HCT116 (cell line): Measurements from ENCODE around the gene PDCD2. TPM values are rescaled to one million over a fixed set of nuclear protein-coding genes. Genes with fewer than 3 reads are reported as not detected.

Experiments
- ATAC-seq: fragments of 200-7000 bp; cut with Tn5 transposase; 2 replicates; pipeline ENCODE4 v1.9.1; 2020; ENCODE audit warnings: mild to moderate bottlenecking, moderate library complexity
- BruUV-seq: library from RNA; stranded (reverse); fragments of 400-500 nt; replicated peaks from 2 replicates; lab custom pipeline; 2021; lab: Mats Ljungman, UMichigan
- CTCF ChIA-PET: fragments of 300-600 bp; sonication (Branson Sonifier 250); formaldehyde crosslinking; loops from one replicate; lab custom pipeline; 2021; ENCODE audit warnings: antibody characterized with exemption; lab: Charles Lee
- POLR2A ChIA-PET: fragments of 300-600, 350-600 bp; sonication (Branson Sonifier 250); formaldehyde crosslinking; loops from one replicate; lab custom pipeline; 2021; ENCODE audit warnings: antibody characterized with exemption; lab: Charles Lee
- RAD21 ChIA-PET, 2 experiments: fragments of 300-600 bp; sonication (Branson Sonifier 250); formaldehyde crosslinking; loops; one replicate each; lab custom pipeline; 2023; ENCODE audit warnings: low total read pairs in 2 of 2; ENCODE audit not compliant: uncharacterized antibody in 2 of 2, unreplicated experiment in 2 of 2, low non-redundant PET in 1 of 2; lab: Charles Lee
- DNase-seq: peaks from one replicate; pipeline ENCODE4 v3.0.0-alpha.2; 2010; ENCODE audit warnings: low read depth, low spot score
- H2AFZ ChIP-seq: fragments of 200-600 bp; shearing (Covaris generic), sonication (generic); 2 replicates; pipeline ENCODE4 v1.6.1; 2017; ENCODE audit warnings: low read depth, mixed run types, mixed read lengths, antibody characterized with exemption, low read length; ENCODE audit not compliant: poor library complexity, severe bottlenecking
- H3K27ac ChIP-seq: 2 replicates; pipeline ENCODE4 v1.5.1; 2012; ENCODE audit warnings: low read depth, low read length
- H3K27me3 ChIP-seq: fragments of 200-600 bp; sonication (generic); 2 replicates; pipeline ENCODE4 v1.6.1; 2016; ENCODE audit warnings: mixed run types, low read length, mixed read lengths; ENCODE audit not compliant: insufficient read depth
- H3K36me3 ChIP-seq, 2 experiments: fragments of 200-500 bp in 1 of 2; fragments of 200-600 bp in 1 of 2; sonication (Bioruptor generic) in 1 of 2; sonication (generic) in 1 of 2; 2 replicates each; pipeline versions ENCODE4 v1.5.1 to v1.6.1; 2014 to 2016; ENCODE audit warnings: low read length in 2 of 2, inconsistent platforms in 1 of 2, mixed read lengths in 1 of 2, mixed run types in 1 of 2; ENCODE audit not compliant: insufficient read depth in 2 of 2, control insufficient read depth in 1 of 2
- H3K4me1 ChIP-seq, 2 experiments: fragments of 200-600 bp in 1 of 2; sonication (generic) in 1 of 2; 2 replicates each; pipeline versions ENCODE4 v1.5.1 to v1.6.1; 2012 to 2017; ENCODE audit warnings: low read length in 2 of 2, inconsistent platforms in 1 of 2, mild to moderate bottlenecking in 1 of 2, mixed read lengths in 1 of 2, mixed run types in 1 of 2, moderate library complexity in 1 of 2; ENCODE audit not compliant: insufficient read depth in 2 of 2, control insufficient read depth in 1 of 2
- H3K4me2 ChIP-seq: fragments of 200-600 bp; sonication (generic); 2 replicates; pipeline ENCODE4 v1.6.1; 2017; ENCODE audit warnings: mixed run types, low read length, mixed read lengths
- H3K4me3 ChIP-seq, 2 experiments: fragments of 200-600 bp in 1 of 2; sonication (generic) in 1 of 2; replicated peaks in 1 of 2; 2 replicates each; pipeline ENCODE4 v1.5.1; 2011 to 2016; ENCODE audit warnings: low read length in 2 of 2, control low read depth in 1 of 2, low read depth in 1 of 2, mild to moderate bottlenecking in 1 of 2, mixed read lengths in 1 of 2, mixed run types in 1 of 2
- H3K79me2 ChIP-seq: fragments of 200-600 bp; sonication (generic); 2 replicates; pipeline ENCODE4 v1.6.1; 2017; ENCODE audit warnings: mild to moderate bottlenecking, mixed run types, low read length, moderate library complexity, mixed read lengths; ENCODE audit not compliant: insufficient read depth
- H3K9ac ChIP-seq: fragments of 200-600 bp; sonication (generic); 2 replicates; pipeline ENCODE4 v1.6.1; 2016; ENCODE audit warnings: low read length, mixed read lengths
- H3K9me2 ChIP-seq: fragments of 200-600 bp; sonication (generic), shearing (Covaris generic); 2 replicates; pipeline ENCODE4 v1.6.1; 2017; ENCODE audit warnings: mixed run types, mild to moderate bottlenecking, moderate library complexity; ENCODE audit not compliant: insufficient read depth
- H3K9me3 ChIP-seq, 2 experiments: fragments of 200-500 bp in 1 of 2; fragments of 200-600 bp in 1 of 2; sonication (Bioruptor generic) in 1 of 2; sonication (generic) in 1 of 2; 2 replicates each; pipeline ENCODE4 v1.6.1; 2014 to 2017; ENCODE audit warnings: low read length in 2 of 2, mixed read lengths in 2 of 2, inconsistent platforms in 1 of 2, low read depth in 1 of 2, mild to moderate bottlenecking in 1 of 2, mixed run types in 1 of 2, moderate library complexity in 1 of 2; ENCODE audit not compliant: control insufficient read depth in 1 of 2, insufficient read depth in 1 of 2
- H4K20me1 ChIP-seq: fragments of 200-600 bp; sonication (generic), shearing (Covaris generic); 2 replicates; pipeline ENCODE4 v1.6.1; 2017; ENCODE audit warnings: mixed run types, mild to moderate bottlenecking, moderate library complexity; ENCODE audit not compliant: insufficient read depth
- CBX3 ChIP-seq: IDR thresholded peaks from 2 replicates; pipeline ENCODE4 v1.6.1; 2012; ENCODE audit warnings: low read depth
- EGR1 ChIP-seq: IDR thresholded peaks from 2 replicates; pipeline ENCODE4 v1.6.1; 2012; ENCODE audit warnings: low read depth
- EZH2phosphoT487 ChIP-seq: fragments of 200-600 bp; IDR thresholded peaks from 2 replicates; pipeline ENCODE4 v1.6.1; 2018; ENCODE audit warnings: antibody characterized with exemption, borderline replicate concordance
- POLR2A ChIP-seq: IDR thresholded peaks from 2 replicates; pipeline ENCODE4 v1.7.0; 2011; ENCODE audit warnings: borderline replicate concordance; ENCODE audit not compliant: insufficient read depth, insufficient read length; ENCODE audit errors: extremely low read depth
- SP1 ChIP-seq: IDR thresholded peaks from 2 replicates; pipeline ENCODE4 v1.6.1; 2012; ENCODE audit warnings: low read depth
- intact Hi-C: fragments of 100-400 bp; cut with micrococcal nuclease; formaldehyde crosslinking; loops from 2 replicates; pipeline ENCODE4 v1.10.0; 2022
- total RNA-seq: library from RNA; stranded (reverse); gene quantifications from one replicate; pipeline ENCODE4 v1.2.1, GENCODE V29; 2021; ENCODE audit not compliant: unreplicated experiment
- TF ChIP-seq, protein P1 (sequence below), 3 experiments: fragments of 200-600 bp in 1 of 3; sonication (generic) in 1 of 3; IDR thresholded peaks in 2 of 3; conservative IDR thresholded peaks in 1 of 3; 2 replicates each; pipeline ENCODE4 v1.5.1; 2012 to 2017; ENCODE audit warnings: low read depth in 2 of 3, low read length in 2 of 3, antibody characterized with exemption in 1 of 3, borderline replicate concordance in 1 of 3, control low read depth in 1 of 3, mild to moderate bottlenecking in 1 of 3, mixed read lengths in 1 of 3, mixed run types in 1 of 3, moderate library complexity in 1 of 3; ENCODE audit not compliant: insufficient read depth in 1 of 3
- TF ChIP-seq, protein P2 (sequence below): IDR thresholded peaks from 2 replicates; pipeline ENCODE4 v1.6.1; 2011; ENCODE audit warnings: mild to moderate bottlenecking, low read length, moderate library complexity; ENCODE audit not compliant: insufficient replicate concordance; ENCODE audit errors: extremely low read depth

The PDCD2 gene
- total RNA-seq, 1 experiment from 2014 or later: 127 TPM

DNA sequence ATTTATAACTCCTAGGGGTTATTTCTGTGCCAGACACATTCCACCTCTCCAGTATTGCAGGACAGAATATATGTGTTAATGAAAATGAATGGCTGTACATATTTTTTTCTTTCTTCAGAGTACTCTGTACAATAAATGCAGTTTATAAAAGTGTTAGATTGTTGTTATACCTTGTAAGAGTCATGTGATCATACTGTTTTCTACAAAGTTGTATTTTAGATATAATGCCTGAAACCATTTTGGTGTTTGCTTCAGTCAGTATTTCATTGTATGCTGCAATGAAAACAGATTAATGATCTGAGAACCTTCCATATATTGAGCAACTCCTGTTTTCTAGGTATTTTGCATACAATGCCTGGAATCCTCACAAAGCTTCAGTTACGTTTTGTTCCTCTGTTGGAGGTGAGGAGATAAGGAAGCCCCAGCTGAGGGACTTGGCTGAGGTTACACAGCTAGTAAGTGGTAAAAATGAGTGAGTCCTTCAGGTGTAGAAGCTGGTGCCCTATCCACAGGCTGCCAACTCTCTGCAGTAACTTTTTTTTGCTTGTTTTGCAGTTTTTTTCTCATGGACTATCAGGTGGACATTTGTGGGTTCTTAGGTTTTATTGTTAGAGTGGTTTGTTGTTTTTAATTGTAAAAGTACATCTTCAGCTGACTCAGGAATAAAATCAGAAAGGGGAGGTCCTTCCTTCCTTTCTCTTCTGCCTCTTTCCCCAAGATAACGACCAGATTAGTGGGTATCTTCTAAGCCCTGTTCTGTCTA lies 11.6 kb downstream of the PDCD2 start:
- no peaks in the 10 kb centered on the region for H3K79me2 ChIP-seq
- no peaks in the 10 kb centered on the region for H3K9me2 ChIP-seq
- POLR2A ChIA-PET: no interaction called here
- RAD21 ChIA-PET: interaction anchor here in 1 of 2 experiments (0.6 kb wide), 1 partner anchor 24 kb away, joined by 3 read pairs; no protein-coding TSS in a partner anchor
- H3K27ac ChIP-seq: no peak overlapping the region
- TF ChIP-seq EZH2phosphoT487: no peak
- no peaks in the 10 kb centered on the region for H4K20me1 ChIP-seq
- no peaks in the 10 kb centered on the region for H3K27me3 ChIP-seq
- intact Hi-C loops: no loop called here
- H2AFZ ChIP-seq: no peak overlapping the region
- no peaks in the 10 kb centered on the region for H3K9me3 ChIP-seq
- H3K4me1 ChIP-seq: no peaks in the 10 kb centered on the region
- CTCF ChIA-PET: no interaction called here
- ATAC-seq: no peak
- no peak overlapping the region for H3K4me2 ChIP-seq
- no peak overlapping the region for H3K9ac ChIP-seq
- BruUV-seq: no TSS peak
- H3K4me3 ChIP-seq: no peak overlapping the region
- DNase-seq: no peak
- peaks cover 31 to 40% of the 10 kb centered on the region in 2 experiments; a peak in 3 of 4 replicates for H3K36me3 ChIP-seq

- H3K9ac ChIP-seq: no peak overlapping the region
- no peak overlapping the region for H3K4me2 ChIP-seq
- no peak for DNase-seq
- H3K9me2 ChIP-seq: no peaks in the 10 kb centered on the region
- H3K27me3 ChIP-seq: no peaks in the 10 kb centered on the region
- no peak overlapping the region for H2AFZ ChIP-seq
- BruUV-seq: no TSS peak
- TF ChIP-seq EZH2phosphoT487 (no peak), SP1 (no peak), EGR1 (no peak), POLR2A (no peak), CBX3 (no peak)
- TF ChIP-seq, protein P1, sequence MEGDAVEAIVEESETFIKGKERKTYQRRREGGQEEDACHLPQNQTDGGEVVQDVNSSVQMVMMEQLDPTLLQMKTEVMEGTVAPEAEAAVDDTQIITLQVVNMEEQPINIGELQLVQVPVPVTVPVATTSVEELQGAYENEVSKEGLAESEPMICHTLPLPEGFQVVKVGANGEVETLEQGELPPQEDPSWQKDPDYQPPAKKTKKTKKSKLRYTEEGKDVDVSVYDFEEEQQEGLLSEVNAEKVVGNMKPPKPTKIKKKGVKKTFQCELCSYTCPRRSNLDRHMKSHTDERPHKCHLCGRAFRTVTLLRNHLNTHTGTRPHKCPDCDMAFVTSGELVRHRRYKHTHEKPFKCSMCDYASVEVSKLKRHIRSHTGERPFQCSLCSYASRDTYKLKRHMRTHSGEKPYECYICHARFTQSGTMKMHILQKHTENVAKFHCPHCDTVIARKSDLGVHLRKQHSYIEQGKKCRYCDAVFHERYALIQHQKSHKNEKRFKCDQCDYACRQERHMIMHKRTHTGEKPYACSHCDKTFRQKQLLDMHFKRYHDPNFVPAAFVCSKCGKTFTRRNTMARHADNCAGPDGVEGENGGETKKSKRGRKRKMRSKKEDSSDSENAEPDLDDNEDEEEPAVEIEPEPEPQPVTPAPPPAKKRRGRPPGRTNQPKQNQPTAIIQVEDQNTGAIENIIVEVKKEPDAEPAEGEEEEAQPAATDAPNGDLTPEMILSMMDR (IDR thresholded peaks at IDR 0.05 in 2 of 3, conservative IDR thresholded peaks at IDR 0.05 in 1 of 3; ENCODE audit: borderline replicate concordance in 1 of 3, insufficient read depth in 1 of 3, low read depth in 2 of 3, low read length in 2 of 3): no peak
- TF ChIP-seq, protein P2, sequence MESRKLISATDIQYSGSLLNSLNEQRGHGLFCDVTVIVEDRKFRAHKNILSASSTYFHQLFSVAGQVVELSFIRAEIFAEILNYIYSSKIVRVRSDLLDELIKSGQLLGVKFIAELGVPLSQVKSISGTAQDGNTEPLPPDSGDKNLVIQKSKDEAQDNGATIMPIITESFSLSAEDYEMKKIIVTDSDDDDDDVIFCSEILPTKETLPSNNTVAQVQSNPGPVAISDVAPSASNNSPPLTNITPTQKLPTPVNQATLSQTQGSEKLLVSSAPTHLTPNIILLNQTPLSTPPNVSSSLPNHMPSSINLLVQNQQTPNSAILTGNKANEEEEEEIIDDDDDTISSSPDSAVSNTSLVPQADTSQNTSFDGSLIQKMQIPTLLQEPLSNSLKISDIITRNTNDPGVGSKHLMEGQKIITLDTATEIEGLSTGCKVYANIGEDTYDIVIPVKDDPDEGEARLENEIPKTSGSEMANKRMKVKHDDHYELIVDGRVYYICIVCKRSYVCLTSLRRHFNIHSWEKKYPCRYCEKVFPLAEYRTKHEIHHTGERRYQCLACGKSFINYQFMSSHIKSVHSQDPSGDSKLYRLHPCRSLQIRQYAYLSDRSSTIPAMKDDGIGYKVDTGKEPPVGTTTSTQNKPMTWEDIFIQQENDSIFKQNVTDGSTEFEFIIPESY: no peak
- RAD21 ChIA-PET: no interaction called here
- no peak overlapping the region for H3K4me3 ChIP-seq
- CTCF ChIA-PET: interaction anchor here (1.3 kb wide), 1 partner anchor 10 kb away, joined by 5 read pairs; no protein-coding TSS in a partner anchor
- peaks cover 37 to 50% of the 10 kb centered on the region in 2 experiments for H3K36me3 ChIP-seq
- POLR2A ChIA-PET: no interaction called here
- no peaks in the 10 kb centered on the region for H3K9me3 ChIP-seq
- no peak overlapping the region for H3K27ac ChIP-seq
- H3K79me2 ChIP-seq: peaks cover 45% of the 10 kb centered on the region
- ATAC-seq: no peak
- H4K20me1 ChIP-seq: no peaks in the 10 kb centered on the region
- H3K4me1 ChIP-seq: no peaks in the 10 kb centered on the region
- intact Hi-C loops: no loop called here
These were observed 19.4 kb downstream of the PDCD2 start for GRCh38 chr6:170564936-170565530.
